OCI-LY7 (cell line): ENCODE data around the gene HSD17B4. TPM values are rescaled to one million over a fixed set of nuclear protein-coding genes. Genes with fewer than 3 reads are reported as not detected.

Experiments used
- BruUV-seq: library from RNA; stranded (reverse); fragments of 400-500 nt; replicated peaks from 2 replicates; lab custom pipeline; 2021; lab: Mats Ljungman, UMichigan
- CTCF ChIA-PET: fragments of 300-600 bp; sonication (Branson Sonifier 250); formaldehyde crosslinking; loops from one replicate; lab custom pipeline; 2022; ENCODE audit warnings: antibody characterized with exemption; ENCODE audit not compliant: unreplicated experiment; lab: Charles Lee
- POLR2A ChIA-PET: fragments of 300-600 bp; sonication (Branson Sonifier 250); formaldehyde crosslinking; loops from one replicate; lab custom pipeline; 2022; ENCODE audit warnings: antibody characterized with exemption; lab: Charles Lee
- DNase-seq: peaks from one replicate; pipeline ENCODE4 v3.0.0-alpha.2; 2015; ENCODE audit warnings: low spot score
- H2AFZ ChIP-seq: fragments of 200-600 bp; sonication (generic), shearing (Covaris generic); 2 replicates; pipeline ENCODE4 v1.6.1; 2014; ENCODE audit warnings: mild to moderate bottlenecking, antibody characterized with exemption, low read length, moderate library complexity
- H3K27ac ChIP-seq: fragments of 200-600 bp; sonication (generic); 2 replicates; pipeline ENCODE4 v1.5.1; 2014; ENCODE audit warnings: mixed run types, low read depth, mild to moderate bottlenecking, moderate library complexity, low read length, inconsistent platforms; ENCODE audit not compliant: poor library complexity, severe bottlenecking
- H3K36me3 ChIP-seq: fragments of 200-600 bp; sonication (generic); 2 replicates; pipeline ENCODE4 v1.6.1; 2014; ENCODE audit warnings: mild to moderate bottlenecking, antibody characterized with exemption, low read length, moderate library complexity, mixed read lengths; ENCODE audit not compliant: insufficient read depth
- H3K4me1 ChIP-seq: fragments of 200-600 bp; sonication (generic); 2 replicates; pipeline ENCODE4 v1.5.1; 2014; ENCODE audit warnings: mild to moderate bottlenecking, low read length; ENCODE audit not compliant: insufficient read depth, poor library complexity, severe bottlenecking
- H3K4me2 ChIP-seq: fragments of 200-600 bp; sonication (generic); 2 replicates; pipeline ENCODE4 v1.6.1; 2014; ENCODE audit warnings: mild to moderate bottlenecking, low read length
- H3K4me3 ChIP-seq: fragments of 200-600 bp; sonication (generic); 2 replicates; pipeline ENCODE4 v1.5.1; 2014; ENCODE audit warnings: mild to moderate bottlenecking, low read depth, low read length; ENCODE audit not compliant: poor library complexity, severe bottlenecking
- H3K79me2 ChIP-seq: fragments of 200-600 bp; sonication (generic); 2 replicates; pipeline ENCODE4 v1.6.1; 2016; ENCODE audit warnings: low read depth, mild to moderate bottlenecking, low read length, moderate library complexity, mixed read lengths; ENCODE audit not compliant: insufficient read depth
- H3K9me2 ChIP-seq: fragments of 200-600 bp; sonication (generic); 2 replicates; pipeline ENCODE4 v1.6.1; 2016; ENCODE audit warnings: mild to moderate bottlenecking, low read length, mixed read lengths; ENCODE audit not compliant: insufficient read depth
- H3K9me3 ChIP-seq: fragments of 200-600 bp; sonication (generic); 2 replicates; pipeline ENCODE4 v1.6.1; 2014; ENCODE audit warnings: mild to moderate bottlenecking, mixed run types, low read length, mixed read lengths
- H4K20me1 ChIP-seq: fragments of 200-600 bp; sonication (generic); 2 replicates; pipeline ENCODE4 v1.6.1; 2014; ENCODE audit warnings: mild to moderate bottlenecking, antibody characterized with exemption, low read length, moderate library complexity, mixed read lengths; ENCODE audit not compliant: insufficient read depth
- EZH2phosphoT487 ChIP-seq: fragments of 200-600 bp; sonication (generic); IDR thresholded peaks from 2 replicates; pipeline ENCODE4 v1.6.1; 2018; ENCODE audit warnings: low read depth, borderline replicate concordance, mild to moderate bottlenecking, mixed run types, antibody characterized with exemption, low read length, moderate library complexity, mixed read lengths
- intact Hi-C: fragments of 100-400 bp; cut with micrococcal nuclease; formaldehyde crosslinking; loops from one replicate; pipeline ENCODE4 v1.10.0; 2022; ENCODE audit not compliant: unreplicated experiment
- small RNA-seq: library from RNA; depleted of rRNA; stranded (forward); fragments of <200 nt; gene quantifications from one replicate; pipeline ENCODE3, GENCODE V24; 2014
- total RNA-seq, 2 experiments: library from RNA; depleted of rRNA in 1 of 2; stranded (reverse); fragments of >200 nt in 1 of 2; shearing (Covaris generic) in 1 of 2; gene quantifications; 2 replicates each; pipeline ENCODE4 v1.2.3, GENCODE V29; 2014 to 2022
- TF ChIP-seq, protein P1 (sequence below): fragments of 200-600 bp; sonication (generic); conservative IDR thresholded peaks from 2 replicates; pipeline ENCODE4 v1.5.1; 2014; ENCODE audit warnings: mild to moderate bottlenecking, antibody characterized with exemption, low read length, moderate library complexity, mixed read lengths

HSD17B4 gene
- total RNA-seq, 2 experiments from 2014 or later: 55.4 to 145 TPM

DNA sequence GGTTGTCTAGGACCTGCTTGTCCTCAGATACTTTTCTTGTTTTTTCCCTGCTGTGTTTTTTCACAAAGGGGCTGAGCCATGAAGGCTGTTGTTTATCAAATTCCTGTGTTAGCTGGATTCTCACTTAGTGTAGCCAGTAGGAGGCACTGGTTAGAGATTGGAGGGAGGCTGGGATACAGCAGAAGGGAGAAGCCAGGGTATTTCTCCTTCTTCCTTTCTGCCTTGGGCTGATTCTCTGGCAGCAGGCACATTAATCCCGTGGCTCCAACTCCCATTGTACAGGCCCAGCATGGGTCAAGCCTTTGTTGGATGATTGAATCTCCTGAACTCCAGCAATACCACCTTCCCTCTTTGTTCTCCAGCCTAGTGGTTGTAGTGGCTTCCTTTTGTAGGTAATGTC is 130.7 kb downstream of the HSD17B4 start:
- Histone ChIP-seq H2AFZ (no peak overlapping the region), H3K36me3 (no peaks in the 10 kb centered on the region), H3K27ac (no peak overlapping the region), H4K20me1 (no peaks in the 10 kb centered on the region), H3K4me1 (no peaks in the 10 kb centered on the region), H3K4me3 (no peak overlapping the region), H3K79me2 (no peaks in the 10 kb centered on the region), H3K4me2 (no peak overlapping the region), H3K9me2 (no peaks in the 10 kb centered on the region), H3K9me3 (no peaks in the 10 kb centered on the region)
- BruUV-seq: no TSS peak
- CTCF ChIA-PET: no interaction called here
- TF ChIP-seq, protein P1, sequence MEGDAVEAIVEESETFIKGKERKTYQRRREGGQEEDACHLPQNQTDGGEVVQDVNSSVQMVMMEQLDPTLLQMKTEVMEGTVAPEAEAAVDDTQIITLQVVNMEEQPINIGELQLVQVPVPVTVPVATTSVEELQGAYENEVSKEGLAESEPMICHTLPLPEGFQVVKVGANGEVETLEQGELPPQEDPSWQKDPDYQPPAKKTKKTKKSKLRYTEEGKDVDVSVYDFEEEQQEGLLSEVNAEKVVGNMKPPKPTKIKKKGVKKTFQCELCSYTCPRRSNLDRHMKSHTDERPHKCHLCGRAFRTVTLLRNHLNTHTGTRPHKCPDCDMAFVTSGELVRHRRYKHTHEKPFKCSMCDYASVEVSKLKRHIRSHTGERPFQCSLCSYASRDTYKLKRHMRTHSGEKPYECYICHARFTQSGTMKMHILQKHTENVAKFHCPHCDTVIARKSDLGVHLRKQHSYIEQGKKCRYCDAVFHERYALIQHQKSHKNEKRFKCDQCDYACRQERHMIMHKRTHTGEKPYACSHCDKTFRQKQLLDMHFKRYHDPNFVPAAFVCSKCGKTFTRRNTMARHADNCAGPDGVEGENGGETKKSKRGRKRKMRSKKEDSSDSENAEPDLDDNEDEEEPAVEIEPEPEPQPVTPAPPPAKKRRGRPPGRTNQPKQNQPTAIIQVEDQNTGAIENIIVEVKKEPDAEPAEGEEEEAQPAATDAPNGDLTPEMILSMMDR: 0 out of 2 replicates have a peak, but pooled peaks have one; percentile 25
- TF ChIP-seq EZH2phosphoT487: no peak
- POLR2A ChIA-PET: interaction anchor here (1.7 kb wide), 1 partner anchor 16 kb away, joined by 3 read pairs; no protein-coding TSS in a partner anchor
- intact Hi-C loops: no loop called here
- DNase-seq: no peak

DNA sequence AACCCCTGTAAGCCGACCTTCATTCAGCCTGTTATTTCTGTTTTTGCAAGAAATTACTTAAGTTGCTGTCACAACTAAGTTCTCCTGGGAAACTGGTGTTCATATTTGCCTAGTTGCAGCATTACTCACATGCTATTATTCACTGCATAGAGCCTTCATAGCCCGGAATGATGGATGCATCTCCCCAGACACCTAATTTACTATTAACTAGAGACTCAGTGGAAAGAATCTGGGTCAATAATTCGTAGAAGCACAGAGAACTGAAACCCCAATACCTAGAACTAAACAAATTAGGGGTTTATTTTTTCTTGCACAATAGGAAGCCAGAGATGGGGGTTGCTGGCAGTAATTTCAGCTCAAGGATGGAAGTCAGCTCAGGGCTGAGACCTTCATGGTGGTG is 131.4 kb downstream of the HSD17B4 start:
- no peak for TF ChIP-seq EZH2phosphoT487
- TF ChIP-seq, protein P1: no peak
- no peaks in the 10 kb centered on the region for H3K36me3 ChIP-seq
- no TSS peak for BruUV-seq
- H4K20me1 ChIP-seq: no peaks in the 10 kb centered on the region
- H3K9me2 ChIP-seq: no peaks in the 10 kb centered on the region
- POLR2A ChIA-PET: interaction anchor here (1.7 kb wide), 1 partner anchor 15 kb away, joined by 3 read pairs; no protein-coding TSS in a partner anchor
- H3K4me1 ChIP-seq: no peaks in the 10 kb centered on the region
- no peak for DNase-seq
- no peak overlapping the region for H2AFZ ChIP-seq
- CTCF ChIA-PET: no interaction called here
- H3K27ac ChIP-seq: no peak overlapping the region
- intact Hi-C loops: no loop called here
- no peak overlapping the region for H3K4me2 ChIP-seq
- no peaks in the 10 kb centered on the region for H3K9me3 ChIP-seq
- H3K4me3 ChIP-seq: no peak overlapping the region
- no peaks in the 10 kb centered on the region for H3K79me2 ChIP-seq

Small RNA genes within 50 kb of the gene (small RNA-seq; reads per million reads assigned to genes)
- gene RNA5SP190: 0.57 reads per million, percentile 14 among the genes with 10 or more reads in this experiment

Other genes starting within 250 kb of the HSD17B4 start
- 92.9 and 95.1 TPM in 2 replicates for gene TNFAIP8, start 96.5 kb upstream of the HSD17B4 start, total RNA-seq (2014; rRNA removed; shearing (Covaris generic))
- gene TNFAIP8, start 96.5 kb upstream of the HSD17B4 start, total RNA-seq (2022): 75.4 and 94.5 TPM in 2 replicates
- gene FAM170A, start 177.1 kb downstream of the HSD17B4 start, total RNA-seq (2014; rRNA removed; shearing (Covaris generic)): not detected in 2 replicates
- gene FAM170A, start 177.1 kb downstream of the HSD17B4 start, total RNA-seq (2022): not detected in 2 replicates